ENCODE measurements around the gene TMPRSS6.
A peak's percentile ranks its signal among the peaks of the same experiment; 100 is the strongest.

The TMPRSS6 gene

GRCh38 chr22:37063431-37064420, 45.8 kb downstream of the TMPRSS6 start:
- peak in 1 of 2 experiments; percentile 35 for DNase-seq

GRCh38 chr22:37062702-37063381, 46.7 kb downstream of the TMPRSS6 start:
- no peak for DNase-seq

- DNase-seq = no peak
Measured at GRCh38 chr22:37062376-37062675, 47.2 kb downstream of the TMPRSS6 start.

GRCh38 chr22:37061611-37062375, 47.7 kb downstream of the TMPRSS6 start:
- no peak for DNase-seq

GRCh38 chr22:37060801-37061610, 48.5 kb downstream of the TMPRSS6 start:
- DNase-seq = no peak

GRCh38 chr22:37059876-37060449, 49.5 kb downstream of the TMPRSS6 start:
- DNase-seq = peak in 1 of 2 experiments; percentile 80

GRCh38 chr22:37058917-37059701, 50.4 kb downstream of the TMPRSS6 start:
- peak in 1 of 2 experiments; percentile 60 for DNase-seq

- DNase-seq = no peak
Measured at GRCh38 chr22:37057796-37058510, 51.6 kb downstream of the TMPRSS6 start.

- DNase-seq = no peak
Measured at GRCh38 chr22:37057226-37057625, 52.3 kb downstream of the TMPRSS6 start.

- DNase-seq = no peak
Measured at GRCh38 chr22:37056246-37056645, 53.3 kb downstream of the TMPRSS6 start.

- DNase-seq = peak in 1 of 2 experiments; percentile 71
Measured at GRCh38 chr22:37054600-37055365, 54.7 kb downstream of the TMPRSS6 start.

- peak in 1 of 2 experiments; percentile 91 for DNase-seq
Measured at GRCh38 chr22:37054056-37054395, 55.5 kb downstream of the TMPRSS6 start.

GRCh38 chr22:37053310-37054055, 56.0 kb downstream of the TMPRSS6 start:
- peak in 1 of 2 experiments; percentile 58 for DNase-seq

- DNase-seq = no peak
Measured at GRCh38 chr22:37052386-37053309, 56.9 kb downstream of the TMPRSS6 start.

GRCh38 chr22:37051391-37052385, 57.8 kb downstream of the TMPRSS6 start, which contains the start of gene KCTD17:
KCTD17 (plus strand) TSS chr22:37051742; CDS start chr22:37051761, 19 bp downstream.
- peak; percentile 18 to 77 for DNase-seq

- no peak for DNase-seq
Measured at GRCh38 chr22:37050913-37051312, 58.6 kb downstream of the TMPRSS6 start.

Data from NCI-H524 (cell line).